HG02759 (cell line): Measurements from ENCODE around the gene SLC12A2.

Source experiments
- ATAC-seq: cut with Tn5 transposase; IDR thresholded peaks from one replicate; pipeline ENCODE4 v1.9.1; 2021; ENCODE audit warnings: mild to moderate bottlenecking, moderate library complexity; ENCODE audit not compliant: unreplicated experiment

The SLC12A2 gene

GRCh38 chr5:128216860-128217531 lies 133.4 kb downstream of the SLC12A2 start:
- ATAC-seq = no peak

DNA sequence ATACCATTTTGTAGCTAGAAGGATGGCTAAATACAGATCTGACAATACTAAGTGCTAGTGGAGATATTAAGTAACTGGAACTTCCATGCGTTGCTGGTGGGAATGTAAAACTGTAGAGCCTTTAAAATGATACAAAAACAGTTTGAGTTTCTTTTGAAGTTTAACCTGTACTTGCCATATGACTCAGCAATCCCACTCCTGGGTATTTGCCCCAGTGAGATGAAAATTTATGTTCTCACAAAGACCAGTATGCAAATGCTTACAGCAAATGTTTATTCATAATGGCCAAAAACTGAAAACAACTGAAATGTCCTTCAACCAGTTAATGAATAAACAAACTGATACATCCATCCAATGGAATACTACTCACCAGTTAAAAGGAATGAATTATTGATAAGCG lies 137.3 kb downstream of the SLC12A2 start:
- peak; percentile 54 for ATAC-seq

- no peak for ATAC-seq
Measured at GRCh38 chr5:128224336-128224735, 140.8 kb downstream of the SLC12A2 start.

- no peak for ATAC-seq
Measured at GRCh38 chr5:128225245-128226030, 141.9 kb downstream of the SLC12A2 start.

GRCh38 chr5:128228008-128228407 lies 144.4 kb downstream of the SLC12A2 start:
- ATAC-seq = no peak

DNA sequence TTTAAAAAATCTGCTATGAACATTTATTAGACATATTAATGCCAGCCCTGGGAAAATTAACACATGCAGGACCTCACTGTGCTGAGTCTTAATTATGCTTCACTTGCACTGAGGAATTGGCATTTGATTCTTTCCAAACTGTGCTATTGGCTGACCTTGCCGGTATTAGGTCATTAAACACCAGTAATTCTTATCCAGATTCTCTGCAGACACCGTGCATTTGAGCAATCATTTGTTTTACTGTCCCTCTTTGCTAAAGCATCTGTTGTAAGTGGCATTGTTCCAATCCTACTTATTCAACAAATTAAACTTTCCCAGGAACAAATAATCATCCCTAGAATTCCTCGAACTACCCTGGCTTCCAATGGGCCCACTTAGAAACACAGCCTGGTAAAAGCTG lies 145.0 kb downstream of the SLC12A2 start:
- no peak for ATAC-seq

DNA sequence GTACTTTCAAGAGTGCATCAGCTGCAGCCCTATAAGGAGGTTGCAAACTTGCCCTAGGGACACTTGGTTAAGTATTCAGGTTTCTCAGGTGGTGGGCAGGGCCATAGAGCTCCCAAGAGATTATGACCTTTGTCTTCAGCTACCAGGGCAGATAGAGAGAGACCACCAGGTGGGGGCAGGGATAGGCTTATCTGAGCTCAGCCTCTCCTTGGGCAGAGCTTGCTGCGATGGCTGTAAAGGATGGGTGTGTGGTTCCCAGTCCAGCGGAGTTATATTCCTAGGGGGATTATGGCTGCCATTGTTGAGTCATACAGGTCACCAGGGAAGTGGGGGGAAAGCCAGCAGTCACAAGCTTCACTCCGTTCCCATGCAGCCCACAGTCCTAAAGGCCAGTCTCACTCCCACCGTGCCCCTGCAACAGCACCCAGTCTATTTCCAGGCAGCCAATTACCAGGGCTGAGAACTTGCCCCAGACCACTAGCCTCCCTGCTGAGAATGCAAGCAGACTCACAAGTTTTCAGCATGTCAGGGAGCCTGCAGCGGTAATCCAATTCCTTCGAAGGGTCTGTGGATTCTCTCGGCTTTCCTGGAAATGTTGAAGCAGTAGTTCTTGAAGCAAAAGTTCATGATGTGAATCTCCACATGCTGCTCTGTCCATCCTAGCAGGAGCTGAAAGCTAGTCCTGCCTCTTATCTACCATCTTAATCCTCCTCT lies 151.5 kb downstream of the SLC12A2 start:
- ATAC-seq = no peak

GRCh38 chr5:128236334-128236733 lies 152.8 kb downstream of the SLC12A2 start:
- no peak for ATAC-seq

DNA sequence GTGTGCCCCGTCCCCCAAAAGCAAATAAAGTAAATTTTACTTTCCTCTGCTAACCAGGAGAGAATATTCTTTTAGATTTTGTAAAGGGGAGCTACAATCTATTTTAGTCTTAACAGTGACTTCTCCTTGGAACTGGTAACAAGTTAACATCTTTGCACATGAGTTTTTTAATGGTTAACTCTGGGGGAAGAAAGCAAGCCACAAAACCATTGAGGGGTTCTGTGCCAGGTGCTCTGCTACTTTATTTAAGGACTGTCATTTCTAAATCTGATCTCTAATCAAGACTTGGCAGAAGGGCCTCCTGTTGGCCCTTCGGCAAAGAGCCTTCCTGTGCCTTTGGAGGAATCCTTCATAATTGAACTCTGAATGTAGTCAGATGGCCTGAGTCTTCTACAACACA lies 153.4 kb downstream of the SLC12A2 start:
- ATAC-seq = peak; percentile 70

DNA sequence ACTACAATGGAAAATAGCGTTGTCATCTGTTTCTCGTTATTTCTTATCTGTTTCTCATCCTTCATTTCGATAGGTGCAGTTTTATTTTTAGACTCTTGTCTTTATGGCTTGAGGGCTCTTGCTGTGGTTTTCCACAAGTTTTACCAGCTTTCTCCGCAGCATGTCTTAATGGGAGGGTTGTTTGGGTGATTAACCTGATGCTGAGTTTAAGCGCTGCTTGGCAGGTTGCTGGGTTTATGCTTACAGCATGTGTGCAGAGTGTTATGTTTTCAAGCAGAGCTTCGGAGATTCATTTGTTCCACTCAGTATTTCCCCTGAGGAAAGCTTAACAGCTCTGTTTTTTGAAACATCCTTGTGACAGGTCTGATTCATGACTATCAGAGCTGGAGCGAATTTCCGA lies 154.0 kb downstream of the SLC12A2 start:
- no peak for ATAC-seq
